Esophagus muscularis mucosa (tissue), 4 donors: ENCODE measurements around the gene COQ9. TPM values are rescaled to one million over a fixed set of nuclear protein-coding genes. Genes with fewer than 3 reads are reported as not detected.

Experiments used
- DNase-seq: peaks from one replicate; pipeline ENCODE4 v3.0.0-alpha.2; 2017; ENCODE audit errors: extremely low spot score
- H3K27ac ChIP-seq, 4 donors: fragments of 200-600 bp; sonication (generic); replicated peaks in 1 of 4; 1 replicate in 3 of 4; 2 replicates in 1 of 4; pipeline ENCODE4 v1.5.1; 2016 to 2019; ENCODE audit warnings: mild to moderate bottlenecking in 1 of 4
- H3K27me3 ChIP-seq, 4 donors: fragments of 200-600 bp; sonication (generic); one replicate each; pipeline versions ENCODE4 v1.5.1 to v1.6.0; 2016 to 2019
- H3K36me3 ChIP-seq, 4 donors: fragments of 200-600 bp; sonication (generic); one replicate each; pipeline ENCODE4 v1.5.1; 2016 to 2019
- H3K4me1 ChIP-seq, 4 donors: fragments of 200-600 bp; sonication (generic); one replicate each; pipeline ENCODE4 v1.5.1; 2016 to 2019
- H3K4me3 ChIP-seq, 4 donors: fragments of 200-600 bp; sonication (generic); 1 replicate in 2 of 4; 2 replicates in 2 of 4; pipeline ENCODE4 v1.5.1; 2016 to 2019; ENCODE audit warnings: mild to moderate bottlenecking in 4 of 4, moderate library complexity in 1 of 4
- H3K9me3 ChIP-seq, 4 donors: fragments of 200-600 bp; sonication (generic); 1 replicate in 3 of 4; 2 replicates in 1 of 4; pipeline ENCODE4 v1.5.1; 2016 to 2019
- CTCF ChIP-seq, 3 experiments: fragments of 200-600 bp in 2 of 3; fragments of 450-650 bp in 1 of 3; sonication (generic) in 2 of 3; IDR thresholded peaks; one replicate each; pipeline ENCODE4 v1.5.1; 2017 to 2019; ENCODE audit warnings: antibody characterized with exemption in 3 of 3, mild to moderate bottlenecking in 2 of 3, moderate library complexity in 1 of 3
- EP300 ChIP-seq: sonication (generic); formaldehyde crosslinking; IDR thresholded peaks from one replicate; pipeline ENCODE4 v1.6.1; 2017; ENCODE audit warnings: antibody characterized with exemption
- POLR2A ChIP-seq: fragments of 450-650 bp; IDR thresholded peaks from one replicate; pipeline ENCODE4 v1.6.1; 2017; ENCODE audit warnings: antibody characterized with exemption, moderate library complexity, mild to moderate bottlenecking, low read depth
- POLR2AphosphoS5 ChIP-seq, 2 donors: sonication (generic); formaldehyde crosslinking; IDR thresholded peaks; one replicate each; pipeline ENCODE4 v1.6.1; 2017; ENCODE audit warnings: antibody characterized with exemption in 2 of 2
- WGBS: methylation state at CpG from one replicate; pipeline ENCODE4 v1.1.5; 2018; 5-methylcytosine and 5-hydroxymethylcytosine counted together
- intact Hi-C: fragments of 100-400 bp; cut with DNase I; formaldehyde crosslinking; loops from one replicate; pipeline ENCODE4 v1.15.1; 2023
- total RNA-seq, 4 donors: library from RNA; depleted of rRNA; stranded (reverse); fragments of >200 nt; gene quantifications; one replicate each; pipeline versions ENCODE4 v1.1.0 to v1.2.1, GENCODE V29; 2016

COQ9 gene
- total RNA-seq, 4 donors from 2014 or later, result 77.2 to 115 (median 93.3) TPM

GRCh38 chr16:57507136-57508034, 60.1 kb downstream of the COQ9 start:
- H3K9me3 ChIP-seq, result no peaks in the 10 kb centered on the region
- TF ChIP-seq POLR2A, result no peak
- TF ChIP-seq EP300, result no peak
- no peak overlapping the region for H3K27ac ChIP-seq
- WGBS, result 67% methylated on average over 12 of the region's 13 CpGs
- peaks cover 0 to 7% (median 0%) of the 10 kb centered on the region in 4 donors for H3K27me3 ChIP-seq
- H3K36me3 ChIP-seq, result peaks cover 0 to 10% (median 8%) of the 10 kb centered on the region in 4 donors
- H3K4me3 ChIP-seq, result no peak overlapping the region
- DNase-seq, result no peak
- intact Hi-C loops, result no loop called here
- H3K4me1 ChIP-seq, result peaks cover 0 to 8% (median 6%) of the 10 kb centered on the region in 4 donors

- peaks cover 0 to 8% (median 6%) of the 10 kb centered on the region in 4 donors for H3K4me1 ChIP-seq
- H3K36me3 ChIP-seq, result peaks cover 0 to 17% (median 14%) of the 10 kb centered on the region in 4 donors
- H3K4me3 ChIP-seq, result no peak overlapping the region
- intact Hi-C loops, result no loop called here
- TF ChIP-seq POLR2A (no peak), CTCF (IDR thresholded peaks at IDR 0.05) (no peak), POLR2AphosphoS5 (IDR thresholded peaks at IDR 0.05) (no peak), EP300 (no peak)
- DNase-seq, result no peak
- no peaks in the 10 kb centered on the region for H3K9me3 ChIP-seq
- 73% methylated on average over 2 of the region's 3 CpGs for WGBS
- no peak overlapping the region for H3K27ac ChIP-seq
- peaks cover 0 to 7% (median 0%) of the 10 kb centered on the region in 4 donors for H3K27me3 ChIP-seq
Observed at GRCh38 chr16:57508035-57508425, 60.8 kb downstream of the COQ9 start.

GRCh38 chr16:57509231-57509923, 62.1 kb downstream of the COQ9 start:
- WGBS, result 81% methylated on average over 6 of the region's 12 CpGs
- intact Hi-C loops, result no loop called here

GRCh38 chr16:57510016-57510871, 63.0 kb downstream of the COQ9 start:
- TF ChIP-seq EP300 (no peak), POLR2A (no peak), CTCF (IDR thresholded peaks at IDR 0.05) (no peak), POLR2AphosphoS5 (IDR thresholded peaks at IDR 0.05) (no peak)
- H3K27me3 ChIP-seq, result peaks cover 0 to 7% (median 0%) of the 10 kb centered on the region in 4 donors
- no peak for DNase-seq
- WGBS, result 55% methylated on average over 9 of the region's 10 CpGs
- intact Hi-C loops, result no loop called here
- H3K4me3 ChIP-seq, result no peak overlapping the region
- H3K4me1 ChIP-seq, result peaks cover 4 to 8% (median 6%) of the 10 kb centered on the region in 4 donors
- no peaks in the 10 kb centered on the region for H3K9me3 ChIP-seq
- peaks cover 0 to 39% (median 25%) of the 10 kb centered on the region in 4 donors for H3K36me3 ChIP-seq
- no peak overlapping the region for H3K27ac ChIP-seq

More at GRCh38 chr16:57509231-57509923, 62.1 kb downstream of the COQ9 start:
- DNase-seq, result no peak
- Histone ChIP-seq H3K27me3 (peaks cover 0 to 7% (median 0%) of the 10 kb centered on the region in 4 donors), H3K4me3 (no peak overlapping the region), H3K27ac (no peak overlapping the region), H3K4me1 (peaks cover 1 to 8% (median 6%) of the 10 kb centered on the region in 4 donors), H3K9me3 (no peaks in the 10 kb centered on the region), H3K36me3 (peaks cover 0 to 30% (median 21%) of the 10 kb centered on the region in 4 donors)
- TF ChIP-seq POLR2AphosphoS5 (IDR thresholded peaks at IDR 0.05), result no peak
- TF ChIP-seq POLR2A, result no peak
- TF ChIP-seq CTCF (IDR thresholded peaks at IDR 0.05), result no peak
- TF ChIP-seq EP300, result no peak

Other genes with a start within 250 kb of the COQ9 start
- 10 to 100 TPM; 58.1 to 77.4 (median 66.9) TPM for gene ARL2BP, start 202.2 kb upstream of the COQ9 start, total RNA-seq
- gene PLLP, start 162.8 kb upstream of the COQ9 start, total RNA-seq, result 10 to 100 TPM in 1 of 4 donors, 1 to 10 TPM in 3; 3.6 to 10.7 (median 6.4) TPM
- not detected for gene CCL22, start 88.7 kb upstream of the COQ9 start, total RNA-seq
- gene CX3CL1, start 75.0 kb upstream of the COQ9 start, total RNA-seq, result 10 to 100 TPM; 26.8 to 40.4 (median 29.9) TPM
- gene CCL17, start 42.7 kb upstream of the COQ9 start, total RNA-seq, result not detected
- 10 to 100 TPM; 24.0 to 27.0 (median 26.0) TPM for gene CIAPIN1, start 94 bp upstream of the COQ9 start, total RNA-seq
- gene POLR2C, start 15.2 kb downstream of the COQ9 start, total RNA-seq, result 100 to 1,000 TPM in 3 of 4 donors, 10 to 100 TPM in 1; 95.5 to 154 (median 107) TPM
- 10 to 100 TPM; 14.5 to 36.7 (median 29.4) TPM for gene DOK4, start 39.0 kb downstream of the COQ9 start, total RNA-seq
- 10 to 100 TPM; 22.7 to 54.9 (median 36.9) TPM for gene CCDC102A, start 89.1 kb downstream of the COQ9 start, total RNA-seq
- under 1 TPM in 3 of 4 donors, not detected in 1; under 0.01 to 0.34 (median 0.17) TPM for gene ADGRG5, start 95.2 kb downstream of the COQ9 start, total RNA-seq
- 10 to 100 TPM; 17.4 to 21.4 (median 19.1) TPM for gene ADGRG1, start 181.2 kb downstream of the COQ9 start, total RNA-seq
- 1 to 10 TPM; 2.0 to 9.6 (median 3.7) TPM for gene ADGRG3, start 220.8 kb downstream of the COQ9 start, total RNA-seq
- under 1 TPM in 2 of 4 donors, not detected in 2; under 0.01 to 0.17 TPM for gene DRC7, start 247.3 kb downstream of the COQ9 start, total RNA-seq